ENCODE results near the gene NACC1.

The NACC1 gene

GRCh38 chr19:13099073-13099999, 18.7 kb upstream of the NACC1 start:
- Histone ChIP-seq H3K36me3 (ENCODE audit: control insufficient read depth, insufficient read depth, low read length) (no peaks in the 10 kb centered on the region), H3K27me3 (replicated peaks; ENCODE audit: control insufficient read depth, insufficient read depth, low read length) (no peaks in the 10 kb centered on the region; the same call in 1 of the 2 replicates), H3K4me3 (replicated peaks; ENCODE audit: low read depth, low read length) (peak overlapping the region; percentile 30)
- TF ChIP-seq, protein P1, sequence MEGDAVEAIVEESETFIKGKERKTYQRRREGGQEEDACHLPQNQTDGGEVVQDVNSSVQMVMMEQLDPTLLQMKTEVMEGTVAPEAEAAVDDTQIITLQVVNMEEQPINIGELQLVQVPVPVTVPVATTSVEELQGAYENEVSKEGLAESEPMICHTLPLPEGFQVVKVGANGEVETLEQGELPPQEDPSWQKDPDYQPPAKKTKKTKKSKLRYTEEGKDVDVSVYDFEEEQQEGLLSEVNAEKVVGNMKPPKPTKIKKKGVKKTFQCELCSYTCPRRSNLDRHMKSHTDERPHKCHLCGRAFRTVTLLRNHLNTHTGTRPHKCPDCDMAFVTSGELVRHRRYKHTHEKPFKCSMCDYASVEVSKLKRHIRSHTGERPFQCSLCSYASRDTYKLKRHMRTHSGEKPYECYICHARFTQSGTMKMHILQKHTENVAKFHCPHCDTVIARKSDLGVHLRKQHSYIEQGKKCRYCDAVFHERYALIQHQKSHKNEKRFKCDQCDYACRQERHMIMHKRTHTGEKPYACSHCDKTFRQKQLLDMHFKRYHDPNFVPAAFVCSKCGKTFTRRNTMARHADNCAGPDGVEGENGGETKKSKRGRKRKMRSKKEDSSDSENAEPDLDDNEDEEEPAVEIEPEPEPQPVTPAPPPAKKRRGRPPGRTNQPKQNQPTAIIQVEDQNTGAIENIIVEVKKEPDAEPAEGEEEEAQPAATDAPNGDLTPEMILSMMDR (IDR thresholded peaks at IDR 0.05; ENCODE audit: insufficient read depth, low read length, poor library complexity, severe bottlenecking): no peak
- peak; percentile 79 for DNase-seq (ENCODE audit: extremely low read depth, insufficient read length)

- Histone ChIP-seq H3K4me3 (replicated peaks; ENCODE audit: low read depth, low read length) (no peak overlapping the region), H3K27me3 (replicated peaks; ENCODE audit: control insufficient read depth, insufficient read depth, low read length) (no peaks in the 10 kb centered on the region; the same call in 1 of the 2 replicates), H3K36me3 (ENCODE audit: control insufficient read depth, insufficient read depth, low read length) (no peaks in the 10 kb centered on the region)
- TF ChIP-seq, protein P1 (IDR thresholded peaks at IDR 0.05; ENCODE audit: insufficient read depth, low read length, poor library complexity, severe bottlenecking): no peak
- peak; percentile 85 for DNase-seq (ENCODE audit: extremely low read depth, insufficient read length)
Measured at GRCh38 chr19:13100031-13100588, 18.0 kb upstream of the NACC1 start.

- no peaks in the 10 kb centered on the region for H3K36me3 ChIP-seq (ENCODE audit: control insufficient read depth, insufficient read depth, low read length)
- DNase-seq (ENCODE audit: extremely low read depth, insufficient read length): no peak
- H3K4me3 ChIP-seq (replicated peaks; ENCODE audit: low read depth, low read length): no peak overlapping the region
- H3K27me3 ChIP-seq (replicated peaks; ENCODE audit: control insufficient read depth, insufficient read depth, low read length): no peaks in the 10 kb centered on the region; the same call in 1 of the 2 replicates
- TF ChIP-seq, protein P1 (IDR thresholded peaks at IDR 0.05; ENCODE audit: insufficient read depth, low read length, poor library complexity, severe bottlenecking): peak; percentile 39
Measured at GRCh38 chr19:13100841-13101589, 17.0 kb upstream of the NACC1 start.

DNA sequence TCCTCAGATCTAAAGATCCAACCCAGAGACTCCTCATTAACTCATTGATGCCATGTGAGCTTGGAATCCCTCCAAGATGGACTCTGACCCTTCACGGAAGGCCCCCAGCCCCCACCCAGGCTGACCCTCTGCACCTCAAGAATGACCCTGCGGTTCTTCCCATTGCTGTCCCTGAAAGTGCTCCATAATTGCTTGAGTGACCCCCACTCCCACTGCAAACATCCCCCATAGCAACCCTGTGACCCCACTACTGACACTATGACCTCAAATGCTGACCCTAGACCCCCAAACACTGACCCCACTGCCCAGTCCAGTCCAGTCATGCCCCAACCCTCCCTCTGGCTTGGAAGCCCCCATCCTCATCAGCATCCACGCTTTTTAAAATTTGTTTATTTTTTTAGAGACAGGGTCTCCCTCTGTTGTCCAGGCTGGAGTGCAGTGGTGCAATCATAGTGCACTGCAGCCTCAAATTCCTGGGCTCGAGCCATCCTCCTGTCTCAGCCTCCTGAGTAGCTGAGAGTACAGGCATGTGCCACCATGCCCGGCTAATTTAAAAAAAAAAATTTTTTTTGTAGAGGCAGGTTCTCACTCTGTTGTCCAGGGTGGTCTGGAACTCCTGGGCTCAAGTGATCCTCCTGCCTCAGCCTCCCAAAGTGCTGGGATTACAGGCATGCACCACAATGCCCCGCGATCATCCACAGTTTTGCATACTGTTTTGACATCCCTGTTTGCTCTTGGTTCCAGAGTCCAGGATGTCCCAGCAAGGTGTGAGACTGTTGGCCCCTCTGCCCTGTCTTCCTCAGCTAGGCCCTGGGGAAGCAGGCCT, 16.3 kb upstream of the NACC1 start:
- DNase-seq (ENCODE audit: extremely low read depth, insufficient read length): no peak
- TF ChIP-seq, protein P1 (IDR thresholded peaks at IDR 0.05; ENCODE audit: insufficient read depth, low read length, poor library complexity, severe bottlenecking): no peak
- Histone ChIP-seq H3K4me3 (replicated peaks; ENCODE audit: low read depth, low read length) (peak overlapping the region; percentile 68), H3K27me3 (replicated peaks; ENCODE audit: control insufficient read depth, insufficient read depth, low read length) (no peaks in the 10 kb centered on the region), H3K36me3 (ENCODE audit: control insufficient read depth, insufficient read depth, low read length) (no peaks in the 10 kb centered on the region; the same call in 1 of the 2 replicates)

GRCh38 chr19:13102416-13102665, 15.7 kb upstream of the NACC1 start:
- Histone ChIP-seq H3K4me3 (replicated peaks; ENCODE audit: low read depth, low read length) (peak overlapping the region; percentile 68), H3K27me3 (replicated peaks; ENCODE audit: control insufficient read depth, insufficient read depth, low read length) (no peaks in the 10 kb centered on the region)

More at GRCh38 chr19:13102416-13102665, 15.7 kb upstream of the NACC1 start:
- peaks cover under 1% of the 10 kb centered on the region; the same call in 1 of the 2 replicates for H3K36me3 ChIP-seq (ENCODE audit: control insufficient read depth, insufficient read depth, low read length)
- no peak for DNase-seq (ENCODE audit: extremely low read depth, insufficient read length)
- TF ChIP-seq, protein P1 (IDR thresholded peaks at IDR 0.05; ENCODE audit: insufficient read depth, low read length, poor library complexity, severe bottlenecking): no peak
